ENCODE measurements around the gene UBE3D.

GRCh38 chr6:82894653-82895259, 170.9 kb downstream of the UBE3D start:
- no peak for TF ChIP-seq CTCF (IDR thresholded peaks at IDR 0.05)
- TF ChIP-seq CREB1 (CRISPR knock-in tag; IDR thresholded peaks at IDR 0.05): no peak
- no peak for TF ChIP-seq SP1 (CRISPR knock-in tag; conservative IDR thresholded peaks at IDR 0.05)
- TF ChIP-seq ATF2 (CRISPR knock-in tag; IDR thresholded peaks at IDR 0.05; ENCODE audit: borderline replicate concordance, low read depth): no peak
- no peak for TF ChIP-seq STAT6 (CRISPR knock-in tag; conservative IDR thresholded peaks at IDR 0.05; ENCODE audit: low read depth)
- no peak for TF ChIP-seq MYBL2 (CRISPR knock-in tag; IDR thresholded peaks at IDR 0.05)
- no peak for TF ChIP-seq JUN (CRISPR knock-in tag; IDR thresholded peaks at IDR 0.05)
- TF ChIP-seq ATF3 (CRISPR knock-in tag; conservative IDR thresholded peaks at IDR 0.05): no peak
- TF ChIP-seq ZMAT4 (CRISPR knock-in tag; IDR thresholded peaks at IDR 0.05): no peak
- no peak for TF ChIP-seq ZNF396 (CRISPR knock-in tag; IDR thresholded peaks at IDR 0.05; ENCODE audit: borderline replicate concordance)
- no peak for TF ChIP-seq MAX (CRISPR knock-in tag; IDR thresholded peaks at IDR 0.05)
- TF ChIP-seq CREM (CRISPR knock-in tag; IDR thresholded peaks at IDR 0.05): no peak
- TF ChIP-seq ESRRA (CRISPR knock-in tag; IDR thresholded peaks at IDR 0.05; ENCODE audit: borderline replicate concordance): no peak
- TF ChIP-seq SMAD3 (CRISPR knock-in tag; IDR thresholded peaks at IDR 0.05; ENCODE audit: borderline replicate concordance): no peak
